NB4 (cell line): Measurements from ENCODE around the gene C2CD3.

Source experiments
- DNase-seq: peaks from one replicate; pipeline ENCODE4 v3.0.0; 2010; ENCODE audit warnings: low read depth
- H3K4me3 ChIP-seq: one replicate; pipeline ENCODE4 v1.5.1; 2011; ENCODE audit warnings: mild to moderate bottlenecking, low read depth, low read length, moderate library complexity
- CTCF ChIP-seq: IDR thresholded peaks from one replicate; pipeline ENCODE4 v1.5.1; 2012; ENCODE audit warnings: low read depth, low read length
- MAX ChIP-seq: IDR thresholded peaks from 2 replicates; pipeline ENCODE4 v1.6.1; 2011; ENCODE audit warnings: low read depth, low read length
- MYC ChIP-seq: IDR thresholded peaks from 2 replicates; pipeline ENCODE4 v1.6.1; 2011; ENCODE audit warnings: low read depth, low read length
- POLR2A ChIP-seq: IDR thresholded peaks from 2 replicates; pipeline ENCODE4 v1.6.1; 2011; ENCODE audit warnings: mild to moderate bottlenecking; ENCODE audit not compliant: insufficient read length; ENCODE audit errors: extremely low read depth

C2CD3 gene

GRCh38 chr11:74203966-74204365 lies 33.2 kb upstream of the C2CD3 start:
- TF ChIP-seq CTCF: no peak
- TF ChIP-seq POLR2A: no peak
- TF ChIP-seq MAX: no peak
- no peak overlapping the region for H3K4me3 ChIP-seq
- no peak for DNase-seq

- no peak for TF ChIP-seq MAX
- no peak for TF ChIP-seq POLR2A
- no peak for TF ChIP-seq CTCF
- no peak for TF ChIP-seq MYC
- no peak for DNase-seq
Measured at GRCh38 chr11:74196781-74197486, 26.1 kb upstream of the C2CD3 start.

GRCh38 chr11:74195828-74196227 lies 25.0 kb upstream of the C2CD3 start:
- TF ChIP-seq MYC: no peak
- no peak for TF ChIP-seq MAX
- TF ChIP-seq POLR2A: no peak
- TF ChIP-seq CTCF: no peak
- no peak overlapping the region for H3K4me3 ChIP-seq
- DNase-seq: no peak

More at GRCh38 chr11:74196781-74197486, 26.1 kb upstream of the C2CD3 start:
- H3K4me3 ChIP-seq: no peak overlapping the region

- no peak for TF ChIP-seq POLR2A
- H3K4me3 ChIP-seq: no peak overlapping the region
- no peak for DNase-seq
Measured at GRCh38 chr11:74185695-74186094, 14.9 kb upstream of the C2CD3 start.

- DNase-seq: no peak
- TF ChIP-seq MAX (no peak), MYC (no peak), CTCF (no peak), POLR2A (no peak)
- no peak overlapping the region for H3K4me3 ChIP-seq
Measured at GRCh38 chr11:74185285-74185684, 14.5 kb upstream of the C2CD3 start.

GRCh38 chr11:74182635-74183034 lies 11.8 kb upstream of the C2CD3 start:
- no peak for DNase-seq
- TF ChIP-seq CTCF: no peak
- no peak for TF ChIP-seq POLR2A
- no peak for TF ChIP-seq MAX
- TF ChIP-seq MYC: no peak
- no peak overlapping the region for H3K4me3 ChIP-seq
